SU-DHL-6 (cell line): ENCODE measurements around the gene ZNF212.

Experiments
- H2AFZ ChIP-seq: fragments of 200-600 bp; sonication (generic); 2 replicates; pipeline ENCODE4 v1.6.1; 2014; ENCODE audit warnings: low read depth, mild to moderate bottlenecking, moderate library complexity, mixed read lengths, antibody characterized with exemption, low read length; ENCODE audit not compliant: severe bottlenecking
- H3F3A ChIP-seq: fragments of 200-600 bp; shearing (Covaris generic); 2 replicates; pipeline ENCODE4 v1.6.0; 2016; ENCODE audit warnings: antibody characterized with exemption, mild to moderate bottlenecking; ENCODE audit not compliant: insufficient read depth
- H3K27ac ChIP-seq: fragments of 200-600 bp; sonication (generic); 2 replicates; pipeline ENCODE4 v1.5.1; 2016; ENCODE audit warnings: low read depth, mild to moderate bottlenecking, low read length, moderate library complexity, mixed read lengths
- H3K27me3 ChIP-seq: fragments of 200-600 bp; sonication (generic), shearing (Covaris generic); 2 replicates; pipeline ENCODE4 v1.6.0; 2014; ENCODE audit warnings: mild to moderate bottlenecking, low read length
- H3K36me3 ChIP-seq: fragments of 200-600 bp; sonication (generic); 2 replicates; pipeline ENCODE4 v1.6.1; 2014; ENCODE audit warnings: mild to moderate bottlenecking, low read length, mixed read lengths
- H3K4me2 ChIP-seq: fragments of 300-600, 200-600 bp; shearing (Covaris generic), sonication (generic); 2 replicates; pipeline ENCODE4 v1.6.0; 2014; ENCODE audit warnings: low read length, low read depth, mild to moderate bottlenecking; ENCODE audit not compliant: poor library complexity, severe bottlenecking
- H3K4me3 ChIP-seq: fragments of 200-600 bp; sonication (generic); 2 replicates; pipeline ENCODE4 v1.5.1; 2014; ENCODE audit warnings: antibody characterized with exemption, low read length, mild to moderate bottlenecking, mixed read lengths; ENCODE audit not compliant: insufficient read depth, poor library complexity, severe bottlenecking
- H3K79me2 ChIP-seq: fragments of 200-600 bp; sonication (generic); 2 replicates; pipeline ENCODE4 v1.6.1; 2014; ENCODE audit warnings: mild to moderate bottlenecking, low read length, moderate library complexity; ENCODE audit not compliant: insufficient read depth
- H3K9ac ChIP-seq: fragments of 200-600 bp; sonication (generic); 2 replicates; pipeline ENCODE4 v1.7.0; 2014; ENCODE audit warnings: mild to moderate bottlenecking, low read length
- H3K9me2 ChIP-seq: fragments of 200-600 bp; sonication (generic); replicated peaks from 2 replicates; pipeline ENCODE4 v1.6.1; 2014; ENCODE audit warnings: low read length; ENCODE audit not compliant: insufficient read depth
- H3K9me3 ChIP-seq: fragments of 200-600 bp; sonication (generic); 2 replicates; pipeline ENCODE4 v1.6.1; 2014; ENCODE audit warnings: low read length, mixed read lengths; ENCODE audit not compliant: insufficient read depth
- H4K20me1 ChIP-seq: fragments of 200-600 bp; sonication (generic); 2 replicates; pipeline ENCODE4 v1.6.1; 2014; ENCODE audit warnings: low read depth, mild to moderate bottlenecking, antibody characterized with exemption, low read length, moderate library complexity, mixed read lengths
- CTCF ChIP-seq: fragments of 200-600 bp; sonication (generic); IDR thresholded peaks from one replicate; pipeline ENCODE4 v1.5.1; 2017; ENCODE audit warnings: antibody characterized with exemption, mild to moderate bottlenecking, low read length, moderate library complexity; ENCODE audit not compliant: insufficient read depth, poor library complexity, severe bottlenecking
- EZH2phosphoT487 ChIP-seq: fragments of 200-600 bp; sonication (generic), shearing (Covaris generic); conservative IDR thresholded peaks from 2 replicates; pipeline ENCODE4 v1.6.1; 2018; ENCODE audit warnings: mild to moderate bottlenecking, antibody characterized with exemption, low read length, moderate library complexity, mixed read lengths

Gene ZNF212

GRCh38 chr7:149286811-149287400 is 47.5 kb downstream of the ZNF212 start:
- no peak overlapping the region for H3K4me2 ChIP-seq
- no peak overlapping the region for H2AFZ ChIP-seq
- H3K9me2 ChIP-seq: no peaks in the 10 kb centered on the region
- no peak overlapping the region for H3K9ac ChIP-seq
- no peak for TF ChIP-seq CTCF
- TF ChIP-seq EZH2phosphoT487: no peak
- H3F3A ChIP-seq: no peaks in the 10 kb centered on the region
- no peak overlapping the region for H3K27ac ChIP-seq
- no peaks in the 10 kb centered on the region for H4K20me1 ChIP-seq
- no peak overlapping the region for H3K4me3 ChIP-seq
- H3K27me3 ChIP-seq: no peaks in the 10 kb centered on the region
- H3K36me3 ChIP-seq: no peaks in the 10 kb centered on the region
- H3K9me3 ChIP-seq: no peaks in the 10 kb centered on the region
- no peaks in the 10 kb centered on the region for H3K79me2 ChIP-seq

- TF ChIP-seq EZH2phosphoT487 (no peak), CTCF (no peak)
- Histone ChIP-seq H3K9me3 (no peaks in the 10 kb centered on the region), H3K9me2 (no peaks in the 10 kb centered on the region), H3K79me2 (no peaks in the 10 kb centered on the region), H3K4me2 (no peak overlapping the region), H3K27ac (no peak overlapping the region), H4K20me1 (no peaks in the 10 kb centered on the region), H3K27me3 (no peaks in the 10 kb centered on the region), H2AFZ (no peak overlapping the region), H3K4me3 (no peak overlapping the region), H3K36me3 (no peaks in the 10 kb centered on the region), H3K9ac (no peak overlapping the region), H3F3A (no peaks in the 10 kb centered on the region)
Observed at GRCh38 chr7:149287622-149288021, 48.2 kb downstream of the ZNF212 start.

- no peaks in the 10 kb centered on the region for H3K27me3 ChIP-seq
- no peaks in the 10 kb centered on the region for H3F3A ChIP-seq
- no peaks in the 10 kb centered on the region for H3K9me3 ChIP-seq
- H3K79me2 ChIP-seq: no peaks in the 10 kb centered on the region
- H3K27ac ChIP-seq: no peak overlapping the region
- no peaks in the 10 kb centered on the region for H4K20me1 ChIP-seq
- no peaks in the 10 kb centered on the region for H3K9me2 ChIP-seq
- TF ChIP-seq CTCF: no peak
- TF ChIP-seq EZH2phosphoT487: no peak
- H3K9ac ChIP-seq: no peak overlapping the region
- no peaks in the 10 kb centered on the region for H3K36me3 ChIP-seq
- no peak overlapping the region for H2AFZ ChIP-seq
- no peak overlapping the region for H3K4me3 ChIP-seq
- H3K4me2 ChIP-seq: no peak overlapping the region
Observed at GRCh38 chr7:149289262-149289661, 49.8 kb downstream of the ZNF212 start.
